ENCODE measurements around the gene PSMA6.
A peak's percentile ranks its signal among the peaks of the same experiment; 100 is the strongest.

The PSMA6 gene

DNA sequence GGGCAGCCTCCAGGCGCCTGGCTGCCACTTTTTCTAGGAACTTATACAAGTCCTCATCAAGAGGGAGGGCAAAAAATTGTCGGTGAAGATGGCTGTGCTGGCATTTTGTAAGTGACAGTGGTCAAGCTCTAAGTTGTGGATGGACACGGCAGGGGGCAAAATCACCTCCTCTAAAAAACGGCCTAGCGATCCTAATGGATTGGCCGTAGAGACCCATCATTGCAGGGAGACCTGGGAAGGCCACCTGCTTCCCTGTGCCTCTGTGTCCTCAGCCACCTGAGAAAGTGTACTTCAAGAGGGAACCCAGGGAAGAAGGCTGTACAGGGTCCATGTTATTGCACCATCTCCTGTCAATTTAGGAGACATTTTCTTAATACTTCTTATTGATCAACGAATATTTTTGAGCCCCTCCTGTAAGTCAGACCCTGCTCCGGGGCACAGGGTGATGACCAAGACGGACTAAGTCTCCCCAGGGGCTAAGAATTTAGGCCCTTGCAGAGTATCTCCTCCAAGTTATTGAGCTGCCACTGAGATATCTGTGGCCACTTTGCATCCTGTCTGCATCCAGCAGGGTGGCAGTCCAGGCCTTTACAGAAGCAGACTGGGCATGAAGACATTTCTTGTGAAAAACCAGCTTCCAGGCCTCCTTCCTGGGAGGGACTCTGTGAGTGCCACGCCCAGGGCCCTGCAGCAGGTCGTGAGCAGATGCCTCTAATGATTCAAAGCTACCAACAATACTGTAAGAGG is 40.5 kb downstream of the PSMA6 start:
- H3K27ac ChIP-seq (ENCODE audit: extremely low read depth, low read depth, low read length) = no peak overlapping the region
- H3K4me3 ChIP-seq (ENCODE audit: low read depth, low read length) = no peak overlapping the region
- H3K9me3 ChIP-seq (ENCODE audit: control insufficient read depth, insufficient read depth, low read depth, low read length) = no peaks in the 10 kb centered on the region
- no peak for TF ChIP-seq ZBTB8A (tag by site-specific recombination; IDR thresholded peaks at IDR 0.05)
- TF ChIP-seq, protein P1, sequence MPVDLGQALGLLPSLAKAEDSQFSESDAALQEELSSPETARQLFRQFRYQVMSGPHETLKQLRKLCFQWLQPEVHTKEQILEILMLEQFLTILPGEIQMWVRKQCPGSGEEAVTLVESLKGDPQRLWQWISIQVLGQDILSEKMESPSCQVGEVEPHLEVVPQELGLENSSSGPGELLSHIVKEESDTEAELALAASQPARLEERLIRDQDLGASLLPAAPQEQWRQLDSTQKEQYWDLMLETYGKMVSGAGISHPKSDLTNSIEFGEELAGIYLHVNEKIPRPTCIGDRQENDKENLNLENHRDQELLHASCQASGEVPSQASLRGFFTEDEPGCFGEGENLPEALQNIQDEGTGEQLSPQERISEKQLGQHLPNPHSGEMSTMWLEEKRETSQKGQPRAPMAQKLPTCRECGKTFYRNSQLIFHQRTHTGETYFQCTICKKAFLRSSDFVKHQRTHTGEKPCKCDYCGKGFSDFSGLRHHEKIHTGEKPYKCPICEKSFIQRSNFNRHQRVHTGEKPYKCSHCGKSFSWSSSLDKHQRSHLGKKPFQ (tag by site-specific recombination; IDR thresholded peaks at IDR 0.05) = no peak
- peak; percentile 31; the same call in 1 of the 2 replicates for TF ChIP-seq ZBTB20 (tag by site-specific recombination; IDR thresholded peaks at IDR 0.05)
- no peaks in the 10 kb centered on the region for H3K36me3 ChIP-seq (ENCODE audit: control insufficient read depth in 2 of 2, insufficient read depth in 1 of 2, low read length in 2 of 2)
- CTCF ChIA-PET = no interaction called here
- POLR2A ChIA-PET = interaction anchor here (1.5 kb wide), 1 partner anchor 72 kb away, joined by 9 read pairs; the partner anchor contains the start of gene NFKBIA
- peaks cover 3% of the 10 kb centered on the region; the same call in 1 of the 2 replicates for H3K4me1 ChIP-seq (ENCODE audit: control insufficient read depth, insufficient read depth, low read length)

DNA sequence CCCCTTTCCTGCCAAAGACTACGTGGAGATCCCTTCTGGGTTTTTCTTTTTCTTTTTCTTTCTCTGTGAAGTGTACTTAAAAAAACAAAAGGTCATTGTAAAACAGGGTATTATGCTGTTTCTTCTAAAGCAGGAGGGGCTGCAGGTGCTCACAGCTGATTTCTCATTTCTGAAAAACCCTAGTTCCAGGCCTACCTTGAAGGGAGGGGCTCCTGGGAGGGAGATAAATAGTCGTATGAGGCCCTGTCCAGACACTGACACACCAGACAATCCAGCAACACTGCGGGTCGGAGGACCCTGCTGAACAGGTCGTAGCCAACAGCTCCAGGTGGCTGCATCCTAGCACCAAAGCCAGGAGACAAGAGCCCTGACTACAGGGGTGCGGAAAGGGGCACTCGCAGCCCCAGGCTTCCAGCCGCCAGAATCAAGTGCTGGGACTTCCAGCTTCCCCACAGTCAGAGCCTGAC is 41.1 kb downstream of the PSMA6 start:
- H3K36me3 ChIP-seq (ENCODE audit: control insufficient read depth in 2 of 2, insufficient read depth in 1 of 2, low read length in 2 of 2) = no peaks in the 10 kb centered on the region
- ChIA-PET CTCF (no interaction called here), POLR2A (interaction anchor here (1.5 kb wide), 1 partner anchor 71 kb away, joined by 9 read pairs; the partner anchor contains the start of gene NFKBIA)
- H3K9me3 ChIP-seq (ENCODE audit: control insufficient read depth, insufficient read depth, low read depth, low read length) = no peaks in the 10 kb centered on the region
- H3K27ac ChIP-seq (ENCODE audit: extremely low read depth, low read depth, low read length) = no peak overlapping the region
- H3K4me3 ChIP-seq (ENCODE audit: low read depth, low read length) = no peak overlapping the region
- H3K4me1 ChIP-seq (ENCODE audit: control insufficient read depth, insufficient read depth, low read length) = peaks cover 3% of the 10 kb centered on the region; the same call in 1 of the 2 replicates
- TF ChIP-seq ZIC2 (tag by site-specific recombination; IDR thresholded peaks at IDR 0.05) (peak; percentile 50; the same call in 1 of the 2 replicates), ZNF707 (tag by site-specific recombination; IDR thresholded peaks at IDR 0.05) (no peak)

DNA sequence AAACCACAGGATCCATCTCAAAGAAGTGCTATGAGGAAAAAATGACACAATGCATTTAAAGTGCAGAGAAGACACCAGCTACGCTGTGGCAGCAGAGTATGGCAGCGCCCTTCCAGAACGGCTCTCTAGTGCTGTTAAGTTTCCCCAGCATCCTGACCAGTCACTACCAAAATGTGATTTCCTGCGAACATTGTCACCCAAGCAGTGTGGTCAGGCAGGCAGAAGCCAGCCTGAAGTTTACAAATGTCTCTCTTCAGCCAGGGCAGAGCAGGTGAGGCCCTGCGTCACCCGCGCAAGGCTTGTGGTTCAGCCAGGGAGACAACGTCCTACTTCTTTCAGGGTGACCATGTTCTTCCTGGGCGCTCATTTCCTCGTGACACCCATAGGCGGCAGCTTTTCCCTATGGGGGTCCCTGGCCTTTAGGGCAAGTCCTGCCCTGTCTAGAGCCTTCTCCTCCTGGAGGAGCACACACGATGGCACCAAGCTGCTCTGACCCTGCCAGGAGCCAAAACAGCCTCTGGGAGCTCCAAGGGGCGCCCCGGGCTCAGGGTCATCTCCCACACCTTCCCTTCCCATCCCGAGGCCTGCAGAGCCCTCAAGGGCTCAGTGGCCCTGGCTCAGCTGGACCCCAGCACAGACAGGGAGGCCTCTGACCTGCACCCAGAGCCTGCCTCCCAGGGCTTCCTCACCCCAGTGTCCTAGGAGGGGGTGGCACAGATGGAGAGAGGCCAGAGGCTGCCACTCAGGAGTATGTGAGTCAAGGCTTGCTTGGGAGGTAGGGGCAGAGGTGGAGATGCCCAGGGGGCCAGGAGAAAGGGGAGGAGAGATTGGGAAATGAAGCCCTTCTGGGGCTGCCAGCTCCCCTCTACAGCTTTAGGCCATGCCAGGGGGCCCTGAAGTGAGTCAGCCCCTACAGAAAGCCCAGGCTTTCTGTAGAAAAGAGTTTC is 41.9 kb downstream of the PSMA6 start:
- H3K9me3 ChIP-seq (ENCODE audit: control insufficient read depth, insufficient read depth, low read depth, low read length) = no peaks in the 10 kb centered on the region
- POLR2A ChIA-PET = interaction anchor here (1.5 kb wide), 1 partner anchor 70 kb away, joined by 9 read pairs; the partner anchor contains the start of gene NFKBIA
- H3K4me3 ChIP-seq (ENCODE audit: low read depth, low read length) = no peak overlapping the region
- H3K27ac ChIP-seq (ENCODE audit: extremely low read depth, low read depth, low read length) = no peak overlapping the region
- peak; percentile 92 for TF ChIP-seq ZIC2 (tag by site-specific recombination; IDR thresholded peaks at IDR 0.05)
- TF ChIP-seq, protein P2, sequence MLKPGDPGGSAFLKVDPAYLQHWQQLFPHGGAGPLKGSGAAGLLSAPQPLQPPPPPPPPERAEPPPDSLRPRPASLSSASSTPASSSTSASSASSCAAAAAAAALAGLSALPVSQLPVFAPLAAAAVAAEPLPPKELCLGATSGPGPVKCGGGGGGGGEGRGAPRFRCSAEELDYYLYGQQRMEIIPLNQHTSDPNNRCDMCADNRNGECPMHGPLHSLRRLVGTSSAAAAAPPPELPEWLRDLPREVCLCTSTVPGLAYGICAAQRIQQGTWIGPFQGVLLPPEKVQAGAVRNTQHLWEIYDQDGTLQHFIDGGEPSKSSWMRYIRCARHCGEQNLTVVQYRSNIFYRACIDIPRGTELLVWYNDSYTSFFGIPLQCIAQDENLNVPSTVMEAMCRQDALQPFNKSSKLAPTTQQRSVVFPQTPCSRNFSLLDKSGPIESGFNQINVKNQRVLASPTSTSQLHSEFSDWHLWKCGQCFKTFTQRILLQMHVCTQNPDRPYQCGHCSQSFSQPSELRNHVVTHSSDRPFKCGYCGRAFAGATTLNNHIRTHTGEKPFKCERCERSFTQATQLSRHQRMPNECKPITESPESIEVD (tag by site-specific recombination; IDR thresholded peaks at IDR 0.05) = no peak
- TF ChIP-seq GLIS1 (tag by site-specific recombination; IDR thresholded peaks at IDR 0.05) = peak; percentile 88
- TF ChIP-seq, protein P3, sequence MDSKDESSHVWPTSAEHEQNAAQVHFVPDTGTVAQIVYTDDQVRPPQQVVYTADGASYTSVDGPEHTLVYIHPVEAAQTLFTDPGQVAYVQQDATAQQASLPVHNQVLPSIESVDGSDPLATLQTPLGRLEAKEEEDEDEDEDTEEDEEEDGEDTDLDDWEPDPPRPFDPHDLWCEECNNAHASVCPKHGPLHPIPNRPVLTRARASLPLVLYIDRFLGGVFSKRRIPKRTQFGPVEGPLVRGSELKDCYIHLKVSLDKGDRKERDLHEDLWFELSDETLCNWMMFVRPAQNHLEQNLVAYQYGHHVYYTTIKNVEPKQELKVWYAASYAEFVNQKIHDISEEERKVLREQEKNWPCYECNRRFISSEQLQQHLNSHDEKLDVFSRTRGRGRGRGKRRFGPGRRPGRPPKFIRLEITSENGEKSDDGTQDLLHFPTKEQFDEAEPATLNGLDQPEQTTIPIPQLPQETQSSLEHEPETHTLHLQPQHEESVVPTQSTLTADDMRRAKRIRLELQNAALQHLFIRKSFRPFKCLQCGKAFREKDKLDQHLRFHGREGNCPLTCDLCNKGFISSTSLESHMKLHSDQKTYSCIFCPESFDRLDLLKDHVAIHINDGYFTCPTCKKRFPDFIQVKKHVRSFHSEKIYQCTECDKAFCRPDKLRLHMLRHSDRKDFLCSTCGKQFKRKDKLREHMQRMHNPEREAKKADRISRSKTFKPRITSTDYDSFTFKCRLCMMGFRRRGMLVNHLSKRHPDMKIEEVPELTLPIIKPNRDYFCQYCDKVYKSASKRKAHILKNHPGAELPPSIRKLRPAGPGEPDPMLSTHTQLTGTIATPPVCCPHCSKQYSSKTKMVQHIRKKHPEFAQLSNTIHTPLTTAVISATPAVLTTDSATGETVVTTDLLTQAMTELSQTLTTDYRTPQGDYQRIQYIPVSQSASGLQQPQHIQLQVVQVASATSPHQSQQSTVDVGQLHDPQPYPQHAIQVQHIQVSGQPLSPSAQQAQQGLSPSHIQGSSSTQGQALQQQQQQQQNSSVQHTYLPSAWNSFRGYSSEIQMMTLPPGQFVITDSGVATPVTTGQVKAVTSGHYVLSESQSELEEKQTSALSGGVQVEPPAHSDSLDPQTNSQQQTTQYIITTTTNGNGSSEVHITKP (tag by site-specific recombination; IDR thresholded peaks at IDR 0.05) = peak; percentile 57
- no peaks in the 10 kb centered on the region for H3K36me3 ChIP-seq (ENCODE audit: control insufficient read depth in 2 of 2, insufficient read depth in 1 of 2, low read length in 2 of 2)
- CTCF ChIA-PET = interaction anchor here (1.2 kb wide), 1 partner anchor 70 kb away, joined by 4 read pairs; no protein-coding TSS in a partner anchor
- peaks cover 3% of the 10 kb centered on the region; the same call in 1 of the 2 replicates for H3K4me1 ChIP-seq (ENCODE audit: control insufficient read depth, insufficient read depth, low read length)
